NCI-H2107 treated with DMSO at 0.1 percent for 48 hours (cell line): ENCODE data around the gene LARP4.
A peak's percentile ranks its signal among the peaks of the same experiment; 100 is the strongest.
"Not testable (repeated sequence)": the region's sequence is repeated elsewhere in the genome, so short reads cannot be mapped to it uniquely, and the experiment has no call there.

Experiments
- DNase-seq: peaks from one replicate; lab custom pipeline; 2025; ENCODE audit not compliant: unreplicated experiment; lab: John Stamatoyannopoulos, UW

LARP4 gene

GRCh38 chr12:50400104-50400637 lies 514 bp upstream of the LARP4 start:
- no peak for DNase-seq

GRCh38 chr12:50401500-50402081 lies 906 bp downstream of the LARP4 start:
- DNase-seq: peak; percentile 22

- no peak for DNase-seq
These were observed 1.7 kb downstream of the LARP4 start for GRCh38 chr12:50402264-50403000.

- DNase-seq: no peak
These were observed 2.3 kb downstream of the LARP4 start for GRCh38 chr12:50403001-50403440.

GRCh38 chr12:50404307-50404706 lies 3.6 kb downstream of the LARP4 start:
- DNase-seq: no peak

- no peak for DNase-seq
These were observed 10.5 kb downstream of the LARP4 start for GRCh38 chr12:50411051-50411660.

GRCh38 chr12:50415899-50416479 lies 15.3 kb downstream of the LARP4 start:
- no peak for DNase-seq

GRCh38 chr12:50419112-50419909 lies 18.6 kb downstream of the LARP4 start:
- no peak for DNase-seq

- DNase-seq: not testable (repeated sequence)
These were observed 22.2 kb downstream of the LARP4 start for GRCh38 chr12:50422855-50423254.

- not testable (repeated sequence) for DNase-seq
These were observed 22.7 kb downstream of the LARP4 start for GRCh38 chr12:50423342-50423741.

GRCh38 chr12:50425589-50426258 lies 25.0 kb downstream of the LARP4 start:
- peak; percentile 8 for DNase-seq

- DNase-seq: not testable (repeated sequence)
These were observed 31.0 kb downstream of the LARP4 start for GRCh38 chr12:50431656-50432055.

- no peak for DNase-seq
These were observed 39.6 kb downstream of the LARP4 start for GRCh38 chr12:50440288-50440687.

- DNase-seq: no peak
These were observed 41.1 kb downstream of the LARP4 start for GRCh38 chr12:50441763-50442162.

GRCh38 chr12:50442178-50442908 lies 41.7 kb downstream of the LARP4 start:
- DNase-seq: no peak

GRCh38 chr12:50449671-50450070 lies 49.0 kb downstream of the LARP4 start:
- not testable (repeated sequence) for DNase-seq

GRCh38 chr12:50452795-50453194 lies 52.1 kb downstream of the LARP4 start:
- no peak for DNase-seq

- no peak for DNase-seq
These were observed 53.2 kb downstream of the LARP4 start for GRCh38 chr12:50453872-50454271.

GRCh38 chr12:50458606-50459005 lies 57.9 kb downstream of the LARP4 start:
- DNase-seq: no peak

GRCh38 chr12:50467439-50467838 lies 66.8 kb downstream of the LARP4 start:
- no peak for DNase-seq
